Activated T-cell treated with anti-CD3 and anti-CD28 coated beads for 1 hour (primary cell): ENCODE measurements around the gene ZNF423.

ENCODE experiments used
- DNase-seq: peaks from one replicate; pipeline ENCODE4 v3.0.0-alpha.2; 2020; ENCODE audit warnings: low read depth

Gene ZNF423

DNA sequence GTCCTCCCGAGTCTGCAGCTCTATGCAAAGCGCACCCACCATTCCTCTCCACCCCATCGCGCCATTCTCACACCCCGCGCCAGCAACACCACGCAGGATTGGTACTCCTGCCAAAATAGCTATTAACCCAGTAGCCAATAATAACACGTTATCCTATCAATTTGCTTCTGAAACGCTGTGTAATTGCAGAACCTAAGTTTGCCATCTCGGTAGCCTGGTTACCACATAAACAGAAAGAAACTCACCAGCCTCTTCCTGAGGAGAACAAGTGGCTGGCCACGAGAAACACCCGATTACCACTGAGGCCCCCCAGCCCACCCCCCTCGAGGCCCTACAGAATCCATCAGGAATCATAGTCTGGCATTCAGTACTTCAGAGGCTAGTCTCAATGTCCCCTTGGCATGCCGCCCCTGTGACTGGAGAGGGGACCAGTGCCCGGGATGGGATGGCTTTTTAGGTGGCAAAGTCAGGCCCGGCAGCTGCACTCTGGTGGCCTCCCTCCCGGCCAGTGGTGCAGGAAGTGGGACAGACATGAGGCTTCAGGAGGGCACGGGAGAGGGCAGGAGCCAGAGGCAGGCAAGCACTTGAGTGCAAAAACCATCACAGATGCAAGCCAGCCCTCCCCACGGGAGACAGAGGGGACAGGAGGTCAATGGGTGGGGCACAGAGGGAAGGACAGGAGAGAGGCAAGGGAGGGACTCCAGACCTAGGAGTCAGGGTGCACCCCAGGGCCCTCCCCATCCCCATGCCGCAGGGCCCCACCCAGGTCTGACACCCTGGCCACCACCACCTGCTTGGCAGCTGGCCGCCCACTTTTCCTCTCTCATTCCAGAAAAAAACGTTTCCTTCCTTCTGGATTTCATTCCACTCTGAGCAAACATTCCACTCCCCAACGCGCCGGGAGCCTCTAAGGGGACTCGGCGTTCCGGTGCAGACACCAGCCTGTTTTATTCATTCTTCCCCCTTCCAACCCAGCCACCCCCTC is 192.5 kb downstream of the ZNF423 start:
- DNase-seq = no peak

DNA sequence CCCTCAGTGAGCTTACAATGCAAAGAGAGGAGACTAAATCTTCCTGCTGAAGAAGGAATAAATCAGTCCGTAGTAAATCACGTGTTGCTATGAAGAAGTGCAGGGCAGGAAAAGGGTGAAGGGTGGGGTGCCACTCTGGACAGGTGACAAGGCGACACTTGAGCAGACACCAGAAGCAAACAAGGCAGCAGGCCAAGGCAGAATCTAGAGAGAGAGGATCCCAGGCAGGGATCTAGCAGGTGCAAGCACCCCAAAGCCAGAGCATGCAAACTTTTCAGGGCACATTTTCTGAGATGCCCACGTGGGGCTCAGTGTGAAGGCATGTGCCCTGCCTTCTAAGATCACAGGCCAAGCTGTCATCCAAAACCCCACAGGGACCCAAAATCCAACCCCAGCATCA is 193.3 kb downstream of the ZNF423 start:
- no peak for DNase-seq

DNA sequence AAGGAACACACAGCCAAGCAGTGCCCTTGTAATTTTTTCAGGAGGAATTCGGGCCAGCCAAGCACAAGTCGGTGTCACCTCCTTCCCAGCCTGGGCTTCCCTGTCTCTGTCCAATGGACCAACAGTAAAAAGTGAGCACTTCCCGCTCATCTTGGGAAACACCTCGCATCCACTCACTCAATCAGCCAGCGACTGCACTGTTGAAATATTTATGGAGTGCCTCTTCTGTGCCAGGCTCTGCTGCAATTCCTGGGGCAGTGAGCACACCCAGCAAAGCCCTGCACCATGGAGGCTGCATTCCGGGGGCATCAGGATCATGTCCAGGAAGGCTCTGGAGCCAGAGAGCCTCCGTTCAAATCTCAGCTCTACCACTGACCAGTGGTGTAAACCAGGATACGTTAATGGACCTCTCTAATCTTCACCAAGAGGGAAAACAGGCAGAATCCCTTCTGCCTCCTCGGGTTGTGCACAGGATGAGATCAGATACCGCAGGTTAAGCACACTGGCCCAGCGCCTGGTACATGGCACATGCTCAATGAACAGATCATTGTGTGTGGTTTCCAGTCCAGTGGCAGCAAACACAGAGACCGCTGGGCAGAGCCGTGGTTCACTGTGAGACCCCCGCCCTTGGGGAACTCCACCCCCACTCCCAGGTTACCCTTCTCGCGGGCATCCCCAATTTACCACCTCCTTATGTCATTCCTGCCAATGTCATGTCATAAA is 194.3 kb downstream of the ZNF423 start:
- DNase-seq = no peak

DNA sequence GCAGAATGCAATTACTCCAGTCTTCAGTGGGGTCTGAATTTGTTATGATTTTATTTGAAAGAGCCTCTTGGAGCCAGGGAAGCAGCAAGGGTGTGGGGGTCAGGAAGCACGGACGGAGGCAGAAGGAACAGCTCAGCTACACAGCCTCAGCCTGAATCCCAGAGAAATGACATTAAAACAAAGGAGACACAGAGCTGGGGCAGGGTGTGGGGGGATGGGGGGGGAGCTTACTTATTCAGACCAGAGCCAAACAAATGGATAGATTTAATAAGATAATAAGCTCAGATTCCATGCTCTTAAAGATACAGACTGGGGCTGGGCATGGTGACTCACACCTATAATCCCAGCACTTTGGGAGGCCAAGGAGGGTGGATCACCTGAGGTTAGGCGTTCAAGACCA is 195.3 kb downstream of the ZNF423 start:
- DNase-seq = no peak

DNA sequence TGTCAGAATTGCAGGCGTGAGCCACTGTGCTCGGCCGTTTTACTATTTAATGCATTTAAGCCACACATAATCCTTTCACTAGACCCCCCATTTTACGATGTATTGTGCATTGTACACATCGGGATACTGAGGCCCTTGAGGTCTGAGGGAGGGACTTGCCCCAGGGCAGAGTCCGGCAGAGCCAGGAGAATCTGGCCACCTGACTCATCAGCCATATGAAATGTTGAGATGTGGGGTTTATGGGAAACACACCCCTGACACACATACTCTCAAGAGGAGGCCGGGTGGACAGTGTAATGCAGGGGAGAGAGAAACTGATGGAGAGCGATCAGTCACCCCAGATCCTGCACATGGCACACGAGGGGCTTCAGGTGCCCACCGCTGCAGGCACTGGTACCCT is 196.6 kb downstream of the ZNF423 start:
- DNase-seq = no peak

DNA sequence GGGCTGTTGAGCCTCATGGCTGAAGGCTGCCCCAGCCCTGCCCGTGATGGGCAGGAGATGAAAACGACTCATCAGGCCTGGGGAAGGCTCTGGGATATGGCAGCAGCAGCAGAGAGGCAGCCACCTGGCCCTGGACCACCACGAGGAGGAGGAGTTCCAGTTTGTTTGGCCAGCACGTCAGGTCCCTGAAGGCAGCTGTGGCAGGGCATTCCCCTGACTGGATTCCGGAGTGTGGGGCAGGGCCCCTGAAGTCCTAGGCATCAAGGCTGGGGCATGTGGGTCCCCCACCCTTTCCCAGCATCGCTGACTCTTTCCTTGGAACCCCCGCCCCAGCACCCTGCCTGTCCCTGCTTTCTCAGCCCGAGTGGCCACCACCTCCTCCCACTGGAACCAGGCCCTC is 197.4 kb downstream of the ZNF423 start:
- DNase-seq = no peak

DNA sequence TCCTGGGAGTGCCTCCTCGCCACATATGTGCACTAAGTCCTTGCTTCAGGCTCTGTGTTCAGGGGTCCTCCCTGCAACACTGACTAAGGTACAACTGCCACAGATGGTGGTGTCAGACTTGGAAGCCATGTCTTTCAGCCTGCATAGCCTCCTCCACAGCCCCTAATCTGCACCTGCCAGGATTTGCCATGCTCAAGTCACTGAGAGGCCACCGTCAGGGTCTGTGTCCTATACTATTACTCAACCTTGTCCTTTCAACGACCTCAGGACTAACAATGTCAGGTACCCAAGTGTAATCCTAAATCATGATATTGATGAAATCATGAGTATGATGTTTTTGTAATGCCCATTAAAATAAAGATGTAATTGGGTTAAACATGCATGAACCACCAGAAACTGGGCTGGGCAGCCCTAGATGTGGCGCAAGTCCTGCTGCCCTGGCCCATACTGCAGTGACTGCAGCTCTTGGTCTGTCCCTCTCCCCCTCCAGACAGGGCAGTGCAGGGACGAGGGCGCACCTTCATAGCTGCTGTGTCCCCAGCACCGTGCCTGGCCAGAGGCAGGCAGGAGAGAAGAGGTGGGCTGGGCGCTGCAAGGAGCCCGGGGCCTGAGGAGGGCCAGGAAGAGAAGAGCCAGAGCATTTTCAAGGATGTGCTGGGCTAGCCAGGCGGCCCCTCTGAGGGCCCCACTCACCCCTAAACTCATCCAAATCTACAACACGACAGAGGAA is 198.0 kb downstream of the ZNF423 start:
- DNase-seq = no peak

DNA sequence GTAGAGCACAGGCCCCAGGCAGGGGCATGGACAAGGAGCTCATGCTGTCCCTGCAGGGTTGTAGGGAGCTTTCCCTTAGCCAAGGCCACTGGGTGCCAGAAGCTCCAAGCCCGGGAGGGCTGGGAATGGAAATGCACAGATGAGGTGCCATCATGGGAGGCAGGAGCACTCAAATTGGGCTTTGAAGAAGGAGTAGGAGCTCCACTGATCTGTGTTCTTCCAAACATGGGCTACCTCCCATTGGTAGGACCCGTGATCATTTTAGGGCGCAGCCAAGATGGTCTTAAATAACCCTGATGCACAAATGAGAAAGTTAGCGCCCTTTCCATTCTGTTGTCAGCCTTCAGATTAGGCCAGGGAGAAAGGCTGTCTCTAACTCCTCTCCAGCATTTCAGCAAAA is 201.5 kb downstream of the ZNF423 start:
- DNase-seq = no peak

DNA sequence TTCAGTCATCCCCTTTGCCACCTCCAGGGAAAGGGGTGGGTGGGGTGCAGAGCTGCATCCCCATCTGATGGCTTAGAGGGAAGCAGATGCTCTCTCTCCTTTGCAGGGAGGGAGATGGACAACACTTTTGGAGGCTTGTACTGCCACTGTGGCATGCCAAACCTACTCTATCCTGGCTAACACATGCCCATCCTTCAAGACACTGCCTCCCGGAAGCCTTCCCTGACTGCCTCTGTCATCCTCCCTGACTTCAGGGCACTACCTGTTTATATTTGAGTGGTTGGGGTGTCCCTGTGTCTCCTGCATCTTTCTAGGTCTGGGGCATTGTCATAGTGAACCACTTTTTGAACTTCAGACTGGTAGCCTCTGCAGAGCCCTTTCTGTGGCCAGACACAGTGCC is 202.3 kb downstream of the ZNF423 start:
- no peak for DNase-seq

DNA sequence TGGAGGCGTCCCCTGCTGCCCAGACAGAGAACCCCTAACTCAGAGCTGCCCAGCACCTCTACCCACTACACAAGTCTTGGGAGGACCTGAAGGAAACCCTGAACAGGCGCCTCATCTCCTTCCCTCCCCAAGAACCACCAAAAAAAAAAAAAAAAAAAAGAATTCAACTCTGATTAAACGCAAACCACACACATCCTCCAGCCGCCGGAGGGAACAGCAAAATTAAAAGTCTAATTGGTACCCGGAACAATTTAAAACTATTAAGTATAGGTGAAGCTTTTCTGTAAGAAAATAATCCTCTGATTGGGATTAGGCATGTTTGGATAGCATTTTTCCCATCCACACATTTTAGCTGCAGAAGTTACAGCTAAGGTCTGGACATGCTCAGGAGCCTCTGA is 202.7 kb downstream of the ZNF423 start:
- DNase-seq = no peak

DNA sequence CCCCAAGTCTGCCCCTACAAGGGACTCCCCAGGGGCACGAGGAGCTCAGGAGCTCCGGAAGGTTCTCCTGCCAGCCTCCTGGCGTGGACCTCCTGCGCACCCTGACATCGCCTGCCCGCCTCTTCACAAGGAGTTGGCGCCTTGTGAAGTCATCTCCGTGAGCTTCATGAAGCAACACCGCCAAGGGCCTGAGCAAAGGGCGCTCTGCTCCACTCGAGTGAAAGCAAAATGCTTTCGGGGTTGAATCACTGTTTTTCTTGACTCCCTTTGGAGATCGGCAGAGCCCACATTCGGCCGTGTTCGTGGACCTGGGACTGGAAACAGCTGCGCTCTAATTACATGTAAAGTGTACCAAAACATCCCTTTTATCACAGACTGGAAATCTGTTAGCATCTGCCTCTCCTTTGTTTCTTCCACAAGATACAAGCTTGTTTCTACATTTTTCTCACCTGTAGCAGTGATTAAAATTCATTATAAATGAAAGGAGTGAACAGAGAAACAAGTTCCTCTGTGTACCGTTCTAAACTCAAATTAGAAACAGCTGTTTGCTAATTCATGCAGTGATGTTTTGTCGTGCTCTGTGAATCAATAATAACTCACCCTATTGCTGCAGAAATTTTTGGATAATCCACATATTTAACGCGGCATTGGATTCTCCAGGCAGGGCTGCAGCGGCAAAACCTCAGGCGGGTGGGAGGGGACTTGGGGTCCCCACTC is 203.3 kb downstream of the ZNF423 start:
- no peak for DNase-seq

DNA sequence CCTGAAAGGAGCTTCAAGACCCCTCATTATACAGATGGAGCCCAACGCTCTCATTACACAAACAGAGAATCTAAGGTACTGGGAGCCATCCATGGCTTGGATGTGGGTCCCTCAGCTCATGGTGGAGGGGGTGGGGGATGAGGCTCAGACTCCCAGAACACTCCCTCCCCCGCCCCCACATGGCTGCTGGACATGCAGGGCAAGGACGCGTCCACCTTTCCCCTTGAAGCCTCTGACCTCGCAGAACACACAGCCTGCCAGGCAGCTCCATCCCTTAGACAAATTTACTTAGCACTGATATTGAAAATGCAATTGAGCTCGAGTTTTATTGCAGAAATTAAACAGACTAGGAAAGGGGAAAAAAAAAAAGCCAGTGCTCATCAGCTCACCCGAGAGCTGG is 203.9 kb downstream of the ZNF423 start:
- DNase-seq = no peak

DNA sequence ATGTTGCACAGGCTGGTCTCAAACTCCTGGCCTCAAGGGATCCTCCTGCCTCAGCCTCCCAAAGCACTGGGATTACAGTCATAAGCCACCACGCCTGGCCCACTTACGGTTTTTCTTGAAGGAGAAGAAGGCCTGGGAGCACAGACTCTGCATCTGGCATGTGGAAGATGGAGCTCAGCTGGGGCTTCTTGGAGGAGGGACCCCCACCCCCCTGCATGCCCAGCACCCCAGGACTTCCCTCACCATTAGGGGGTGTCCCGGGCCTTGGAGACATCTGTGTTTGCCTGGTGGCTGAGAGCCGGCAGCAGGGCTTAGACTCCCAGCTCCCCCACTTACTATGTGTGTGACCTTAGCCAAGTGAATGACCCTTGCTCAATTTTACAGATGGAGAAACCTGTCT is 204.7 kb downstream of the ZNF423 start:
- DNase-seq = no peak

DNA sequence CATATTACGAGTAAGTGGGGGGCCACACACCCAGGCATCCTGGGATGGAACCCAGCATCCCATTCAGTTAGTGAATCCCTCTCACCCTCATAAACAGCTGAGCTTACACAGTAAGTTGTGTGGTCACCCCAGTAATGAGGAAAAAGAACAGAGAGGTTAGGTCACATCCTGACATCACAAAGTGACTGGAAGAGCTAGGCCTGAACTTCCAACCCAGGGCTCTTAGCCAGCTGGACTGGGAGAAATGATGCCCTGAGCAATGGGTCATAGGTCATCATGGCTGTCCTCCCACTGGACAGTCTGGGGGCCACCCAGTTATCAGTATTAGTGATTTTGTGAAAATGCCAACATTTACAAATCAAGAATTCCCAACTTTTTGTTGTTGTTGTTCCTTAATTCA is 205.3 kb downstream of the ZNF423 start:
- DNase-seq = no peak

DNA sequence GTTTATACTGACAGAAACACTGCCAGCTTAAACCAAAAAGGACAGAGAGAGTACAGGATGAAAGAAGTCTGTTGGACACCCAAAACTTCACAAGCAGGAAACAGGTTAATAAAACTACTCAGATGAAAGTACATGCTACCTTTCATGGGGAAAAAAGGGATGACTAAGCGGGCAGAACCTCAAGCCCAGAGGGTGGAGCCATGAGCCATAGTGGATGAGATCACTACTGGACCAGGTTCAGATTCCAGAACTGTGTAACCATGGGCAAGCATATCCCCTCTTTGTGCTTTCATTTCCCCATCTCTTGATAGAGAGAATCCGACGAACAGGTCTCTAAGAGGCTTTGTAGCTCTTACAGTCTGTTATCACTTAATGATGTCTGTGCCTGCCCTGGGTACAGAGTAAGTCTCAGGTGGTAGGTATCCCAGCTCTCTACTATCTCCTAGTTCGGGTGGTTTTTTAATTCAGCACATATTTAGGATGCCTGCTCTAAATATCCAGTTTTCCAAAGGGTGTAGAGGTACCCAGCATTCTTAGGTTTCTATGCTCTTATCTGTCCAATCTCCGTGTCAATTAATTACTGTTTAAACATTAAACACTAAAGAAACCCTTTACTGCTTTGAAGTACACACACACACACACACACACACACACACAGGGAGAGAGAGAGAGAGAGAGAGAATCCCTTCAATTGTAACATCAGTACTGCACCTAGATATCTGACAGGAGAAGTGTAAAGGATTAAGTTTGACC is 206.7 kb downstream of the ZNF423 start:
- no peak for DNase-seq

DNA sequence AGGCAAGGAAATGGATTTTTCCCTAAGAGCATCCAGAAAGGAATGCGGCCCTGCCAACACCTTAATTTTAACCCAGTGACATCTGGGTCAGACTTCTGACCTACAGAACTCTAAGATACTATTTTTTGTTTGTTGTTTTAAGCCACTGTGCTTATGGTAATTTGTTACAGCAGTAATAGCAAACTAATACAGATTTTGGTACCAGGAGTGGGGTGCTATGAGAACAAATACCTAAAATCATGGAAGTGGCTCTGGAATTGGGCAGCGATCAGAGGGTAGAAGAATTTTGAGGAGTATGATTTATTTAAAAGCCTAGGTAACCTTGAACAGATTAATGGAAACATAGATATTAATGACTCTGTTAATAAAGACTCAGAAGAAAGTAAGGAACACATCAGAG is 208.2 kb downstream of the ZNF423 start:
- no peak for DNase-seq

DNA sequence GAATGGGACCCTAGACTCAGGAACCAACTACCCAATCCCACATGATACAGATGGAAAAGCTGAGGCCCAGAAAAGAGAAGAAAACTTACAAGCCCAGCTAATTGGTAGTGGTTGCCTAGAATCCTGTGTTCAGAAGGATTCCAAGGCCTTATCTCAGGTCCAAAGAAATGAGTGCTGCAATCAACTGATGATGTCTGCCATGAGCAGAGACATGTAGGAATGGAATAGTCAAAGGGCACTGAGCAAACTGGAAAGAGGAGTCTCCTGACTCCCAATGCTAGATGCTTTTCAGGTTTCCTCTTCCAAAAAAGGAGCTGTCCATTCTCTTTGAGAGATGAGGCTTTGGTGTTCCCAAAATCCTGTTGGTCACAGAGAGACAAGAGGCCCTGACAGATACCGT is 210.6 kb downstream of the ZNF423 start:
- DNase-seq = no peak

DNA sequence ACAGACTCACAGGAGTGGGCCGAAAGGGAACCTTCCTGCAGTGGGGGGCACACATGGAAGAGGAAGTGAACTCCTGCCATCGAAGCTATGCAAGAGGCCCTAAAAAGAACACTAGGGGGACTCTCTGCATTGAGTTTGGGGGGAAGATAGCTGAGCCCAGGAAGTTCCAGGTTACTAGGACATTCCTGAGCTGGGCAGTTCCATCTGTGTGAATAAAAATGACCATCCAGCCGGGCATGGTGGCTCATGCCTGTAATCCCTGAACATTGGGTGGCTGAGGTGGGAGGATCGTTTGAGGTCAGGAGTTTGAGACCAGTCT is 211.8 kb downstream of the ZNF423 start:
- DNase-seq = no peak

DNA sequence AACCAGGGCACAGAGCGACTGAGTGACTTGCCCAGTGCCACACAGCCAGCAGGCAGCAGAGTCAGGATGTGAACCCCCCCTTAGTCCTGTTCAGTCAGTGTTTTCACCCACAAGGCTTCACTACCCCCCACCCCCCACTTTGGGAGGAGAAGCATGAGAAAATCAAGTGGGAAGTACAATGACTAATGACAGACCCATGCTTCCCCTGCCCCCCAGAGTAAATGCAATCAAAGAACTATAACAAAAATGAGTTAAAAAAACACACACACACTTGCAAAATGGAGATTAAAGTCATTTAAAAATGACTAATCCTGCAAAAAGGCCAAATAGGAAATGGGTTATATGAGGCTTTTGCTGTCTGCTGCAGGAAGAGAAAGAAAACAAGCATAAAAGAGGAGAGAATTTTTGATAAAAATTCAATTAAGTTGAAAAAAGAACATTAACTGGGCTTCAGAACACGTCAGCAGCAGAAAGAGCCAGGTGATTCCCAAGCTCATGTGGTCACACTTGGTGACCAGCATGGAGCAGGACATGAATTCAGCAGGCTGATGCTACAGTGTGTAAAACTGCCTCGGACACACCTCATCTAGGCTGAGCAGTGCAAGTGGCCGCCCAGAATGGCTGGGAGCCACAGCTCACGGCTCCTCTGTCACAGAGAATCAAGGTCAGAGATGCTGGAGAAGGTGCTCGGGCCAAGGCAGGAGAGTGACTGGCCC is 212.3 kb downstream of the ZNF423 start:
- no peak for DNase-seq

DNA sequence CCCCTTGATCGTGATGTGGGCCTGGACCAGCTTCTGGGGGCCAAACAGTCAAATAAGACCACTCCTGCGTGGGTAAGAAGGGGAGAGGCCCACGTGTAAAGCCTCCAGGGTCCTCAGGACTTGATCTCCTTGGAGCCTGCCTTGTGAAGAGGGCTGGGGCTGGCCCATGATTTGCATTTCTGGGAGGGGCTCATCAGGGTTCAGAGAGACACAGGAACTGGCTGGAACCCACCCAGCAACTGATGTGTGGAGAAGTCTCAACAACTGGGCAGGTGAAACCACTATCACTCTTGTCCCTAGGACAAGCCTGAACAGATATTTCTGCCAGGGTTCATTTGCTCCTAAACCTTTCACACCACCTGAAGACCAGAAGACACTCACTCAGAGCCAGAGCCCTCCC is 214.7 kb downstream of the ZNF423 start:
- DNase-seq = no peak

DNA sequence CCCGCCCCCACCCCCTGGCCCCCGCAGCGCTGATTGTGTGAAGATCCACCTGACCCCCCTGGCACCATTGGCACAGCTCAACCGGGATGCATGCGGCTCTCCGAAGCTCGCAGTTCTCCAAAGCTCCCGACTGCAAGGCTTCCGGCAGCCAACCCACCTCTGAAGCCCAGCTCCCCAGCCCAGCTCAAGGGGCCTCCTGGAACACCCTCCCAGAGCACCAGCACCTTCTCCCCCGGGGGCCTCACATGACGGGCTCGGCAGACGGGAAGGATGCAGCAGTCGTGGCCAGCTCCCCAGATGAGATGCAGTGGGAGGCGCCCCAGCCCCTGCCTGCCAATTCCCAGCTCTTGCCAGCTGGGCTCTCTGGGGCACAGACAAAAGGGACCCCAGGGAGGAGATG is 215.3 kb downstream of the ZNF423 start:
- no peak for DNase-seq
